ENCODE results near the gene SIK1.
"Not testable (repeated sequence)": the region's sequence is repeated elsewhere in the genome, so short reads cannot be mapped to it uniquely, and the experiment has no call there.

The SIK1 gene

DNA sequence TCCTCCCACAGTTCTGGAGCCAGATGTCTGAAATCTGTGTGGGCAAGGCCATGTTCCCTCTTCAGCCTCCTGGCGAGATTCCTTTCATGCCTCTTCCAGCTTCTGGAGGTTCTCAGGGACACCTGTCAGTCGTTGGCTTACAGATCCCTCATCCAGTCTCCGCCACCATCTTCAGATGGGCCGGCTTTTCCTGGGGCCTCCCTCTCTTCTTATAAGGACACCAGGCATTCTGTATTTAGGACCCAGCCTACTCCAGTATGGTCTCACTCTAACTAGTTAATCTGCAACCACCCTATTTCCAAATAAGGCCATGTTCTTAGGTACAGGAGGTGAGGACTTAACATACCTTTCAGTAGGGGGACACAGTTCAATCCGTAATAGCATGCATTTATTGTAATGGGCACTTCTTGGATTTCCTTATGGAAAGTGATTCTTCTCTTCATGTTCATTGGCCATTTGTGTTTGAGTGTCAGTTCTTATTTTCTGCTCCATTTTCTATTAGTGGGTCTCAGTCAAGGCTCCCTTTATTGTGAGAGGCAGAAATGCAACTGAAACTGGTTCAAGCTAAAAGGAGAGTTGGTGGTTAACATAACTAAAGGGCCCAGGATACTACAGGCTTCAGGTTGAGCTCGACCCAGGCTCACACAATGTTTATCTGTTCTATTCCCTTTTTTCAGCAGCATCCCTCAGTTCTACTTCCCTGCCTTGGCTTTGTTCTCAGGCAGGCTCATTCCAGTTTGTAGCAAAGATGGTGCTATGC, 12.6 kb upstream of the SIK1 start:
- DNase-seq: not testable (repeated sequence)

DNA sequence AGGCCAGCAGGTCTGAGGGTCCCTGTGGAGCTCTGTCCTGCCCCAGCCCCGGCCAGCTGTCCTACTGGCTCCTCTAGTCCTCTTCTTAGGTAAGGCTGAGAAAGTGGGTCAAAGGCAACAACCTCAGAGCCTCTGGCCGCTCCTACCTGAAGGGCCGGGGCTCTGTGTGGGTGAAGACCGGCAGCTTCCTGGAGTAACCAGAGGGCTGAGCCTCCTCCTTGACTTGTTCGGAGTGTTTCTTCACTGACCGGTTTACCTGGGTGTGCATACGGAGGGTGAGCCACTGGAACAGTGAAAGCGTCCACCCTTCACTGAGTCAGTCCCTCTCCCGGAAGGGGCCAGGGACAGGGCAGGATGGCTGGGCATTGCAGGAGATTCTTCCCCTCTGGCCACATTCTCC, 9.3 kb upstream of the SIK1 start:
- not testable (repeated sequence) for DNase-seq

DNA sequence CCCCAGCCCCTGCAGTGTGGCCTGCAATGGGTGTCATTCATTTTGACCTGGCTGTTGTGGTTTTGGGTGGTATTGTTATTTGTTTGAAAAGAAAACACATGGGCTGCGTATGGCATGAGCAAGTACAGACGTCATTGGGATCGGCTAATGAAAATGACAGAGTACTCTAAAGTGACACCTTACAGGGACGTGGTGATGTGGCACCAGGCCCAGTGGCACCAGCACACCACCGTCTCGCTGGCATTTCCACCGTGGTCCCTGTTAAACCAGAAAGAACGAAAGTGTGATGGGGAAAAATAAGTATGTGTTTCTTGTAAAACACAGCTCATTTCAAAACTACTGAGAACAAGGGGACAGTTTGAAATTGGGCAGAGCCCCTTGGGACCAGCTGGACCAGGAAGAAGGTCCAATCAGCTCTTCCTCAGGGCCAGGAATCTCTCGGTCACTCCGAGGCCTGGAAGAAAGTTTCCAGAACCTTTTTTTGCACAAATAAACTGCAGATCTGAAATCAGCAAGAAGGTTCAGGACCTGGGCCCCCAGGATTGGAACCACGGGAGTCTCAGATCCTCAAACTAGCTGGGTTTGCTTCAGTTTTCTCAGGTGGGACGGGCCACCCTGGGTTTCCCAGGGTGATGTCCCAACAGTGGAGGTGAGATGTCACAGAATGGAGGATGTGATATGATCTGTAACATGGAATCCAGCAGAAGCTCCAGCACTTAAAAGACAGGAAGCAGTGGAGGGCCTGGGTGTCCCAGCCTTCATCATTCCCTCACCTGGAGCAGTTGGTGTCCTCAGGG, 6.6 kb upstream of the SIK1 start:
- DNase-seq: not testable (repeated sequence)

DNA sequence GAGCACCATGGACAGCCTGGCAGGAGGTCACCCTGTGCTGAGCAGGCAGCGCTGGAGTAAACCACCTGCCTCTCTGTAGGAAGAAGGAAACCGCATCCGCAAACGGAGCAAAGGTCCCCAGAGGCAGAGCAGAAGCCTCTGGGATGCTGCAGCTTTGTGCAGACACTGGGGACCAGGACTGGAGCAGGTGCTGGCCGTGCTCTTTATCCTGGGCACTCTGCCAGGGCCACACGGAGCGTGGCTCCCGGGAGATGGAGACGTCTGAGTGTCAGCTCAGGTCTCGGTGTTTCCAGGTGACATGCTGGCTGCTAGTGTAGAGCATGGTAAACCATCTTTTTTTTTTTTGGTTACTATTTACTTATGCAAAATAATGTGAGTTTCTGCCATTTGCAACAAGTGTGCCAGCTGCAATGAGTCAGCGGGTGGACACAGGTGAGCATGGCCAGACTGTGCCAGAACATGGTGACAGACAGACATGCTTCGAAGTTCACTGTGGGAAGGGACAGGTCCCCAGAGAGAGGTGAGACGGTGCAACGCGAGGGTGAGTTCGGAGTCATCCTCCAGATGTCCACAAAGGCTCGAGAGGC, 4.0 kb upstream of the SIK1 start:
- not testable (repeated sequence) for DNase-seq

DNA sequence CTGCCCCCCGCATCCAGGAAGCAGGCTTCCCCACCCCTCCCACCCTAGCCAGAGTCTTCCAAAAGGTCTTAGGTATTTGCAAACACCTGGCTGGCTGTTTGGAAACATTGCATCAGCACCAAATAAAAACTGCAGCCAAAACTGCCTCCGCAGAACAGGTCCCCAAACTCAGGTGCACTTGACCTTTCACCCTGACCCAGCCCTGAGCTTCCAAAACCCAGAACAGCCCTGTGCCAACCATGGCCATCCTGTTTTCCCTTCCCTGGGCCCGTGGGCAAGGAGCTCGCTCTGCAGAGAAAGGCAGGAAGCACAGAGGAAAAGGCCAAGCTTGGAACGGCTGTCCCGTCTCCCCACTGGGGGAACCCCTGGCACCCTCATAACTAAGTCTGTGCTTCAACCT, 2.0 kb upstream of the SIK1 start:
- DNase-seq: not testable (repeated sequence)

DNA sequence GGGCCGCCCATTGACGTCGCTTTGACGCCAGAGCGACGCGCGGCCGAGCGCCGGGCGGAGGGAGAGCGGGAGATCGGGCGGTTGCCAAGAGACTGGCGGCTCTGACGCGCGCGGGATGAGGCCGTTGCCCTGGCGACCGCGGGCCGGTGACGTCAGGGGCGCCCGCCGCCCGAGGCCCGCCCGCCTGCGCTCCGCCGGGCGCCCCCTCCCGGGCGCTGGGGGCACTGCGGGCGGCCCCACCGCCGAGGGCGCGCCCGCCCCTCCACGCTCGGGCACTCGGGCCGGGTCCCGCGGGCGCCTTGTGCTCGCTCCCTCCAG, 270 bp upstream of the SIK1 start:
- not testable (repeated sequence) for DNase-seq

DNA sequence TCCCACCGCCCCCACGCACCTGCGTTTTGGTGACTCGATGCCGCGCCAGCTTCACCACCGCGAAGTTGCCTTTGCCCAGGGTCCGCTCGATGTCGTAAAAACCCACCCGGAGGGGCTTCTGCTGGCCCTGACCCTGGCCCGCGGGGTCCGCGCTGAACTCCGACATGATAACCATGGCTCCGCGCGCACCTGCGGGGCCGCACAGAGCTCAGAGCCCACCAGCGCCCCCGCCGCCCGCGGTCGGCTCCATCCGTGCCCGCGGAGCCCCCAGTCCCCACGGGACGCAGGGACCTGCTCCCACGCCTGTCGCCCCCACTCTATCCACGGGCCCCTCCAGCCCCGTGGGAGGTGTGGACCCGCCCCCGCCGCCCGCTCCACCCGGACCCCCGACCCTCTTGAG, 927 bp downstream of the SIK1 start:
- DNase-seq: not testable (repeated sequence)

DNA sequence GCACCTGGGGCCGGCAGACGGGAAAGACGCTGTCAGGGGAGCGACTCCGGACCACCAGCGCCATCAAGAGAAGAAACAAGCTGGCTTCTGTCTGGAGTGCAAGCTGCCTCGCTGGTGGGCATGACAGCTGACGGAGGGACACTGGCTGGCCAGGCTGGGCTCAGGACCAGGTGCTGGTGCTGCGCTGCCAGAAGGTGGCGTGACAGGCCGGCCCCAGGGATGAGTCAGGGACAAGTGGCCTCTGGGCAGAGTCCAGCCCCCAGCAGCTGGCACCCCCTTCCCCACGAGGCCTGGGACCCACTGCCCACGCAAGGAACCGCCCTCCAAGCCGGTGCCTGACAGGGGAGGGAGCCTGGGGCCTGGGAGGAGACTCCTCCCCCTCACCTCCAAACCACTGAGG, 7.5 kb downstream of the SIK1 start:
- not testable (repeated sequence) for DNase-seq

DNA sequence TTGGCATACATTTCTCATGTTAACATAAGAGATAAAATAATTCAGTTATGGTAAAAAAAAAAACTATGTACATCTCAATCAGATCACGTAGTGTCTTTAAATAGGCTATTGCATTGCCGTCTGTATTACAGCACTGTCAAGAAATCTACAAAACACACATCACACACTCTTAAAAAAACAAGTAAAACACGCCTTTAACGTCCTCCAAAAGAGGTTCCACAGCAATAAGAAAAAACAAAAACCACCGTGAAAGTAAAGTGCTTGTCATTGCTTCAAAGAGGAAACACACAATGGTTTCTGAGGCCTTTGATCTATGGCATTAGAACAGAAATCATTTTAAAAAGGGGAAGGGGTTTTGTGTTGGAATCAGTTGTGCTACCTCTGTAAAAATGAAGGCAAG, 12.4 kb downstream of the SIK1 start:
- DNase-seq: not testable (repeated sequence)

DNA sequence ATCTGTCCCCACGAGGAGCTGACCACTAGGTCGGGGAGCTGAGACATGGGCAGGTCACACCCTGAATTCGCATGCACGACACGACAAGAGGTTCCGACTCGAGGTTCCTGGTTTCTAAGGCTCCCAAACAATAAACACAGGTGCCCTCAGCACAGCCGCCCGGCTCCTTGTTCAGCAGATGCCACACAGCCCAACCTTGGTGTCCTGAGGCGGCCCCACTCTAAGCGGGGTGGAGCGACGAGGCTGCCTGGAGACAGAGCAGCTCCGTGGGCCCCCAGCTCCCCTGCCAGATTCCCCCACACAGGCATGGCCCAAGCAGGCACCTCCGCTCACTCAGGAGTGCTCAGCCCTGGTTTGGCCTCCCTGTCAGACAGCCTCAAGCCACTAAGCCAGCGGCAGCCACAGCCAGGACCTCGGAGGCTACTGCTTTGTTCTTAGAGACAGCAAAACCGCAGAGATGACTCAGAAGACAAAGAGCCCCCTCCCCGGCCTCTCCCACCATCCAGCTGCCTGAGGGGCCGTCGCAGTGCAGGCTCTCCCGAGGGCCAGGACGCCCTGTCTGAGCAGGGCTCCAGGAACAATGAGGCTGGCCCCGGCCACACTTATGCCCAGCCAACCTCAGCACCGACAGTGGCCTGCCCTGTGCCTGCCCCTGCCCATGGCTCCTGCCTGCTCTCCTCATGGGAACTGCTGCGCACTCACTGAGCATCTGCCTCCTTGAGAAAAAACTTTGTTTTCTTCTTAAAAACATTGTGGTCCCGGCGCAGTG, 14.7 kb downstream of the SIK1 start:
- DNase-seq: not testable (repeated sequence)

DNA sequence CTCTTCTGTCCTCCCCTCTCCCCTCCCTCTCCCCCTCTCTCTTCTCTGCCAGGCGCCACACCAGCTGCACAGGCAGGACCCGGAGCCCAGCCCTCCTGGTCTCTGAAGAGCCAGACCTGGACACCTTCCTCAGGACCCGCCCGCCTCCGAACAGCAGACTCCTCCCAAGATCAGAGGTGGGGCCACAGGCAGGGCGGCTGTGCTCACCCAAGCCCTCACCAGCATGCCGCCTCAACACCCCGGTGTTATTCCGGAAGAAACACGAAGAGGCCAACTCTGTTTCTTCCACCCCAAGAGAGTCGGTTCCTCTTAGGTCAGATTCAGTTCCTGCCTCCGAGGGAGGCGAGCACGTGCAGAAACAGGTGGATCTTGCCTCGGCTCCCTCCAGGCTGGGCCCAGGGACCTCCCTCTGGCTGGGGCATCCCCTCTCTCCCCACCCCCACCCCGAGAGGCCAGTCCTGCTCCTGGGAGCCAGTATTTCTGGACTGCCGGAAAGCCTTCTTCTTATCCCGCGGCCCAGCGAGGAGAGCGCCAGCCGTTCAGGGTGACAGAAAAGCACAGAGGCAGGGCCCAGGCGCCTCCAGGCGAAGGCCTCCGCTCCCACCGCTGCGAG, 16.4 kb downstream of the SIK1 start:
- DNase-seq: not testable (repeated sequence)

DNA sequence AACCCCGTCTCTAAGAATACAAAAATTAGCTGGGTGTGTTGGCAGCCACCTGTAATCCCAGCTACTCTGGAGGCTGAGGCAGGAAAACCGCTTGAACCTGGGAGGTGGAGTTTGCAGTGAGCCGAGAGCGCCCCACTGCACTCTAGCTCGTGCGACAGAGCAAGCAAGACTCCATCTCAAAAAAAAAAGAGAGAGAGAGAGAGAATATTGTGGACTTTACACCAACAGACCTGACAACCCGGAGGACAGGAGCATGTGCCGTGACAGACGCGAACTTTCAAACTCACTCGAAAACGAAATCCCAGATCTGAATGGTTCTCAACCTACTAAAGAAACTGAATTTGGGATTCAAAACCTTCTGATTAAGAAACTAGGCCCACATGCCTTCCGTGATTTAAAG, 19.8 kb downstream of the SIK1 start:
- DNase-seq: not testable (repeated sequence)

DNA sequence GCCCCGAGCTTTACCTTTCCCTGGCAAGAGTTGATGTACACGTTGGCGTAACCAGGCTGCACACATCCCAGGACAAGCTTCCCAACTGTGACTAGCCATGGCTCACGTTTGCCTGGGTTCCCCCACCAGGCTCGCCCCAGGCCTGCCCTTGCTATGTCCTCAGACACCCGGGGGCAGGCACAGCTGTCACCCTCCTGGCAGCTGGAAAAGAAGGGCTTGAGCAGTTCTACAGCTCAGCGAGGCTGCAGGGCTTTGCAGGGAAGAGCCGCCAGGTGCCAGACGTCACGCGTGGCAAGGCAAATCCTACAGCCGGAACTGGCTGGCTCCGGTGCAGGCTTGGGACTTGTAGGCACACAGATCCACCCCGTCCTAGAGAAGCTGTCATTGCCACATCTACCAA, 22.5 kb downstream of the SIK1 start:
- not testable (repeated sequence) for DNase-seq

DNA sequence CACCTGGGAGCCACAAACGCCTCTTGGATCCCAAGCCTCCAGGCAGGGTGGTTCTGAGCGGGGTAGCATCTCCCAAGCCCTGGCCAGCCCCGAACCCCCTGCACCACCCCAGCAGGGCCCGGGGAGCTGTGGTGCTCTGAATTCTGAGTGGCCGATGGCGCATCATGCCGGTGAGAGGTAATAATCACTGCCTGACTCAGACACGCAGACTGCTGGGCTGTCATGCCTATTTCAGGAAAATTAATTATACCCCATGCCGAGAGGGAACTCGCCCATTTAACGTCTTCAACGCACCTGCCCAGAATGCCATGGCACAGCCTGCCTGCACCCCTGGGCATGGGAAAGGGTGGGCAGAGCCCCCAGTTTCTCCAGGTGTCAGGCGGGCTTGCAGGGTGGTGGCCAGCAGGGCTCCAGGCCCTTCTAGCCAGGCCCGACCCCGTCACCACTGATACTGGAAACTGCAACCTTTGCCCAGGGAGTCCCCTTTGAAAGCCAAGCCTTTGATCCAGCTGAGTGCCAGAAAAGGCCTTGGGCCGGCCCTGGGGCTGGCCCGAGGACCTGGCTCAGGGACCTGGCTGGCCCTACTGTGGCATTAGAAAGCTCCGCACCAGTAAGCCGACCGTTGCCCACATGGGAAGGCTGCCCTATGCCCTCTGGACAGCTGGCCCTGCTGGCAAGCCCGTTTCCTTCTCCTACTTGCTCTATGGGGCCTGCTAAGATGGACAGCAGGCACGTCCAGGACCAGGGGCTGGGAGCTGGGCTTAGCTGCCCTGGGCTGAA, 23.1 kb downstream of the SIK1 start:
- not testable (repeated sequence) for DNase-seq

DNA sequence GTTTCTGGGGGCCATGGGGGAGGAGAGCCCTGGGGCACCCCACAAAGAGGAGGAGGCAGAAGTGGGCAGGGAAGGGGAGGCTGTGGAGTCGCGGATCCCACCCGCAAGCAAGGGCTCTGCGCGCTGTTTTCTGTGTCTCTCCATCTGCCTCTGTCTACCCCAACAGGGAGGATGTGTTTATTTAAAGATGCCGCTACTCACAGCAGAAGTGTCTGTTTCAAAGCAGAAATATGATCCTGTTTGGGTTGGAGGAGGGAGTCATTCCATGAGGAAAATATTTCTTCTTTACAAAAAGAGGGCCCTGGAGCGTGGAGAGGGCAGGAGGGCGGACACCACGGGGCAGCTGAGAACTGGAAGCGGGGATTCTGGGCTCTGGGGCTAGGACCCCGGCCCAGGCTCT, 25.8 kb downstream of the SIK1 start:
- not testable (repeated sequence) for DNase-seq

DNA sequence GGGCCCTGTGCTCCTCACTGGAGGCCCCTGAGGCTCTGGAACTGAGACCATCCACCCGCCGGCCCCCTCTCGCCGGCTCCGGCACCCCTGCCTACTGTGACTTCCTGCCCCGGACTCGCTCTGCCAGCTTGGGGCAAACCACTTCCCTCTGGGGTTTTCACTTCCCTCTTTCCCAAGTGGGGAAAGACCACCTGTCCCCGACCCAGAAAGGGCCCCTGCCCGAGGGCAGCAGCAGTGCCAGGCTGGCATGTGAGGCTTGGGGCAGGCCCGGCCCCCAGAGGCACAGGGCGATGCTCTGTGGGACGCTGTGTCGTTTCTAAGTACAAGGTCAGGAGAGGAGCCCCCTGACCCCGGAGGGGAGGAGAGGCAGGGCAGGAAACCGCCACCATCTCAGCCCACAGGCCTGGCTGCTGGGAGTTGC, 27.3 kb downstream of the SIK1 start:
- DNase-seq: not testable (repeated sequence)

DNA sequence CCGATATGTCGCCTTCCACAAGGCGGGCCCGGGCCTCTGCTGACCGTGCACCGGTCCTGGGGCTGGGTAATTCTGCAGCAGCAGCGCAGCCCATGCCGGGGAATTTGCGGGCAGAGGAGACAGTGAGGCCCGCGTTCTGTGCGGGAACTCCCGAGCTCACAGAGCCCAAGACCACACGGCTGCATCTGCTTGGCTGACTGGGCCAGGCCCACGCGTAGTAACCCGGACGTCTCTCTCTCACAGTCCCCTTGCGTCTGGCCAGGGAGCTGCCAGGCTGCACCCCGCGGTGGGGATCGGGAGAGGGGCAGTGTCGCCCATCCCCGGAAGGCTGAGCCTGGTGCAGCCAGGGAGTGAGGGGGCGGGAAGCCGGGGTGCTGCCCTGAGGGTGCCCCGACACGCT, 27.8 kb downstream of the SIK1 start:
- not testable (repeated sequence) for DNase-seq

DNA sequence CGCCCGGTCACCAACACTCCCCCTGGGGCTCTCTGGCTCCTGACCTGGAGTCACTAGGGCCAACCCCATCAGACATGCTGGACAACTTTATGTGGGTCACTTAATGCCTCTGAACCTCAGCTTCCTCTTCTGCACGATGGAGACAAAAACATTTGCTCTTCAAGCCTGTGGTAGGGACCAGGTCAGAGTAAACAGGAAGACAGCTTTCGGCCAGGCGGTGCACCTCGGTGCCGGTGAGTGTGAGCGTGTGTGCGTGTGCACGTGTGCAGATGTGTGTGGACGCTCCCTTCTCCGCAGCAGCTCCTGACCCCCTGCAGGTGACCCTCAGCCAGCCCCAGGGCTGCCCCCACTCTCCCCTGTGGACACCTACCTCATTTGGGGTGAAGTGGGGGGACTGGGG, 28.4 kb downstream of the SIK1 start:
- not testable (repeated sequence) for DNase-seq

DNA sequence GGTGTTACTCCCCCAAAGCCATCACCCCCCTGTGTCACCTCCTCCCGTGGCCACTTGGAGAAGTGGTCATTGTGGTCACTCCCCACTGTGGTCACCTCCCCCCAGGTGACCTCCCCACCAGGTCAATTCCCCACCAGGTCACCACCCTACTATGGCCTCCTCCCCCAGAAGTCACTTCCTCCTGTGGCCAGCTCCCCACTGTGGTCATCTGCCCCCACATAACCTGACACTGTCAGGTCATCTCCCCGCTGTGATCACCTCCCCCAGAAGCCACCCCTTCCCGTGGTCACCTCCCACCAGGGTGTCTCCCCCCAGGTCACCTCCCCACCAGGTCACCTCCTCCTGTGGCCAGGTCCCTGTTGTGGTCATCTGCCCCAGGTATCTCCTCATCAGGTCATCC, 28.9 kb downstream of the SIK1 start:
- DNase-seq: not testable (repeated sequence)

DNA sequence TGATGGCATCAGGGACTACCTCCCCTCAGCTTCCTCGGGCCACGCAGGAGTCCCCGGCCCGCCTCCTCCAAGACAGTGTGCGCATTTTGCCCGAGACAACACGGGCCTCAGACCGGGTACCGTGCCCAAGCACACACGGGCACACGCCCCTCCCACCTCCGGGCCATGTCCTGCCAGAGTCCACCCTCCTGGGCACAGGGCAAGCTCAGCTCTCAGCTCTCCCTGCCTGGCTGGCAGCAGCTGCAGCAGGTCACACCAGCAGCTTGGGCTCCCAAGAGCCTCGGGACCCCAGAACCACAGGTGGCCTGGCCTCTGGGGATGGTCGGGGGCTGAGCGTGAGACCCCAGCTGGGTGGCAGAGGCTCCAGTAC, 29.5 kb downstream of the SIK1 start:
- not testable (repeated sequence) for DNase-seq

DNA sequence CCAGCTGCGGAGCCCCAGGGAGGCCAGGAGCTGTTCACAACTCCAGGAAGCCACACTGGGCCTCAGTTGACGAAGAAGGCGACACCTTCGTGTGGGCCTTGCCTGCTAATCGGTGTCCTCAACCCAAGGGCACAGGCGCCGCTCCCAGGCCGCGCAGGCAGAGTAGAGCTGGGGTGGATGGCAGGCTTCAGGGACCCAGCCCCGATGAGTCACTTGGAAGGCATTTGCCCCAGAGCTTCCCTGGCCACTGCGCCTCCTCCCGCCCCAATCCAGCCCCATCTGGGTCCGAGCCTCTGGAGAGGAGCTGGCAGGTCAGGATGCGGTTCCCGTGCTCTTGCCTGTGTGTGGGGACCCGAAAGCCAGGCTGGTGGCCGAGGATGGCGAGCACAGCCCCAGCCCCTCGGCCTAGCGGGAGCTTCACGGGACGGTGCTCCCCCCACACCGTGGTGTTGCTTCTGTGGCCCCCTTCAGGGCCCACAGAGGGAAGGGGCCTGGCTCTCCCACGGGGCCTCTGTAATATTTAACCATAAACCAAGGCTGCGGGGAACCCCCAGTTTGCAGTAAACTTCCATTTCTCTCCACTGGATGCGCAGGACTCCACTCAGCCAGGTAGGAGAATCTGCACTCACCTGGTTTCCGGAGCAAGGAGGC, 30.0 kb downstream of the SIK1 start:
- DNase-seq: not testable (repeated sequence)

Measured in CD4-positive, alpha-beta T cell treated with Interleukin-10 for 1 hour (primary cell).